Measurements from ENCODE around the gene TTN.

Gene TTN

DNA sequence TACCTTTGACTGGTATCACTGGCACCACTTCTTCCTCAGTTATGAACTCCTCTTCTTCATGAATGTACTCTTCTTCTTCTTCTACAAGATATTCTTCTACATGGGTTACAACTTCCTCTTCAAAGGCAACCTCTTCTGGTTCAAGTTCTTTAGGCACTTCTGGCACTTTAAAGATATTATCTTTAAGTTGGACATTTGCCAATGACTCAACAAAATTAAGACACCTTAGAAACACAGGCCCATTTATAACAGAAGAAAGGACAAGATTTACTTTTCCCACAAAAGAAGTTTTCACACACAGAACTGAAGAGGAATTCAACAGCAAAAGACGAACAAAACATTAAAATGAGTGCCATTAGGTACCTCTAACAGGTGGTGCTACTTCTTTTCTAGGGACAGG, 127.3 kb downstream of the TTN start:
- Histone ChIP-seq H4K20me1 (ENCODE audit: insufficient read depth, low read length) (no peaks in the 10 kb centered on the region), H3K36me3 (replicated peaks; ENCODE audit: low read depth, low read length) (no peaks in the 10 kb centered on the region), H3K79me2 (ENCODE audit: low read length) (no peaks in the 10 kb centered on the region), H3K27me3 (ENCODE audit: low read depth, low read length) (no peaks in the 10 kb centered on the region), H2AFZ (ENCODE audit: low read depth, low read length) (no peak overlapping the region), H3K27ac (ENCODE audit: low read length) (no peak overlapping the region), H3K9me3 (ENCODE audit: insufficient read depth, low read length) (no peaks in the 10 kb centered on the region), H3K4me1 (ENCODE audit: low read length) (peaks cover 6% of the 10 kb centered on the region; the same call in 1 of the 2 replicates), H3K4me2 (ENCODE audit: low read length) (no peak overlapping the region), H3K4me3 (ENCODE audit: low read length) (no peak overlapping the region), H3K9ac (ENCODE audit: low read length) (no peak overlapping the region)
- TF ChIP-seq EZH2phosphoT487 (IDR thresholded peaks at IDR 0.05; ENCODE audit: low read depth) (no peak), CTCF (IDR thresholded peaks at IDR 0.05; ENCODE audit: low read depth, low read length) (no peak)

DNA sequence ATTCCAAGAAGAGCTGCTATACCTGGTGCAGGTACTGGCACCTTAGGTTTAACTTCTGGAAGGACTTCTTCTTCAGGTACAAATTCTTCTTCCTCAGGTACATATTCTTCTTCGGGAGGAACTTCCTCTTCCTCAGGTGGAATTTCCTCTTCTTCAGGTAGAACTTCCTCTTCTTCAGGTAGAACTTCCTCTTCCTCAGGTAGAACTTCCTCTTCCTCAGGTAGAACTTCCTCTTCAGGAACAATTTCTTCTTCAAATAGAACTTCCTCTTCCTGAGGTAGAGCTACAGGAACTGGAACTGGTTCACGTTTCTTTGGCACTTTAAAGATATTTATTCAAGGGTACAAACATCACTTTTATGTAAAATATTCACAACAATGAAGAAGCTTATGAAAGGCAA, 129.6 kb downstream of the TTN start:
- Histone ChIP-seq H3K9me3 (ENCODE audit: insufficient read depth, low read length) (no peaks in the 10 kb centered on the region), H3K36me3 (replicated peaks; ENCODE audit: low read depth, low read length) (no peaks in the 10 kb centered on the region), H3K27me3 (ENCODE audit: low read depth, low read length) (no peaks in the 10 kb centered on the region), H2AFZ (ENCODE audit: low read depth, low read length) (no peak overlapping the region), H3K27ac (ENCODE audit: low read length) (no peak overlapping the region), H3K9ac (ENCODE audit: low read length) (no peak overlapping the region), H4K20me1 (ENCODE audit: insufficient read depth, low read length) (no peaks in the 10 kb centered on the region), H3K4me3 (ENCODE audit: low read length) (no peak overlapping the region), H3K4me2 (ENCODE audit: low read length) (no peak overlapping the region), H3K4me1 (ENCODE audit: low read length) (peaks cover 6% of the 10 kb centered on the region; the same call in 1 of the 2 replicates), H3K79me2 (ENCODE audit: low read length) (no peaks in the 10 kb centered on the region)
- TF ChIP-seq EZH2phosphoT487 (IDR thresholded peaks at IDR 0.05; ENCODE audit: low read depth) (no peak), CTCF (IDR thresholded peaks at IDR 0.05; ENCODE audit: low read depth, low read length) (no peak)

DNA sequence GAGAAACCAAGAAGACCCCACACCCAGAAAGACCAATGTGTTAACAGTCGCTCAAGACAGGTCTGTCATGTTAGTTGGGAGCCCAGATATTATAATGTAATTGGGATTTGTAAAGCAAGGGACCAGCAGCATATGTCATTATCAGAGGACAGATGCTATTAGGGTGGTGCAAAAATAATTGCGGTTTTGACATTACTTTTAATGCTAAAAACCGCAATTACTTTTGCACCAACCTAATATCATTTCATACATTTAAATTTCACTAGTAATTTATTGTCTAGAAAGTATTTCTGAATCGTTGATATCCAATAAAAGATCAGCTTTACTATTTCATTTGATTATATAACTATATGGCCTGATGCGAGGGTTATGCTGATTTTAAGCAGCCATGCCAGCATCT, 131.2 kb downstream of the TTN start:
- TF ChIP-seq EZH2phosphoT487 (IDR thresholded peaks at IDR 0.05; ENCODE audit: low read depth) = no peak
- TF ChIP-seq CTCF (IDR thresholded peaks at IDR 0.05; ENCODE audit: low read depth, low read length) = no peak
- no peak overlapping the region for H3K9ac ChIP-seq (ENCODE audit: low read length)
- no peaks in the 10 kb centered on the region for H4K20me1 ChIP-seq (ENCODE audit: insufficient read depth, low read length)
- no peak overlapping the region for H3K4me2 ChIP-seq (ENCODE audit: low read length)
- H3K4me1 ChIP-seq (ENCODE audit: low read length) = peaks cover 6% of the 10 kb centered on the region; the same call in 1 of the 2 replicates
- H3K27ac ChIP-seq (ENCODE audit: low read length) = no peak overlapping the region
- no peaks in the 10 kb centered on the region for H3K79me2 ChIP-seq (ENCODE audit: low read length)
- no peak overlapping the region for H2AFZ ChIP-seq (ENCODE audit: low read depth, low read length)
- H3K27me3 ChIP-seq (ENCODE audit: low read depth, low read length) = no peaks in the 10 kb centered on the region
- no peaks in the 10 kb centered on the region for H3K9me3 ChIP-seq (ENCODE audit: insufficient read depth, low read length)
- H3K36me3 ChIP-seq (replicated peaks; ENCODE audit: low read depth, low read length) = no peaks in the 10 kb centered on the region
- H3K4me3 ChIP-seq (ENCODE audit: low read length) = no peak overlapping the region

DNA sequence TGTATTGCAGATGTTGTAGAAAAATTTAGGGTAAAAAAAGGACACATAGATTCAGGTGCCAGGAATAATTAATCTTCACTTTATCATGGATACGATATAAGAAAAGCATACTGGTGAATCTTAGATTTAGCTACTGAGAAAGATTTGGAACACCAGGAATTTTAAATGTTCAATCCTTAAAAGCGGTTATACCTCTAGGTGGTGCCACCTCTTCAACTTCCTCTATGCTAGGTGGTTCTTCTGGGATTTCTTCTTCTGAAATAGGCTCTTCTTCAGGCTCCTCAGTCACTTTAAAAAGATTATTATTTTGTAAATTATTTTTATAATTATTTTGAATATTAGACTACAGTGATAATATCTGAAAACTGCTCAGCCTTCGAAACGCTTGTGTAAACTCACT, 133.1 kb downstream of the TTN start:
- no peaks in the 10 kb centered on the region for H3K27me3 ChIP-seq (ENCODE audit: low read depth, low read length)
- TF ChIP-seq CTCF (IDR thresholded peaks at IDR 0.05; ENCODE audit: low read depth, low read length) (peak; percentile 30), EZH2phosphoT487 (IDR thresholded peaks at IDR 0.05; ENCODE audit: low read depth) (no peak)
- H3K9ac ChIP-seq (ENCODE audit: low read length) = no peak overlapping the region
- H3K27ac ChIP-seq (ENCODE audit: low read length) = no peak overlapping the region
- no peaks in the 10 kb centered on the region for H3K36me3 ChIP-seq (replicated peaks; ENCODE audit: low read depth, low read length)
- H2AFZ ChIP-seq (ENCODE audit: low read depth, low read length) = no peak overlapping the region
- no peaks in the 10 kb centered on the region for H3K79me2 ChIP-seq (ENCODE audit: low read length)
- peaks cover 6% of the 10 kb centered on the region; the same call in 1 of the 2 replicates for H3K4me1 ChIP-seq (ENCODE audit: low read length)
- no peak overlapping the region for H3K4me2 ChIP-seq (ENCODE audit: low read length)
- no peaks in the 10 kb centered on the region for H3K9me3 ChIP-seq (ENCODE audit: insufficient read depth, low read length)
- no peaks in the 10 kb centered on the region for H4K20me1 ChIP-seq (ENCODE audit: insufficient read depth, low read length)
- H3K4me3 ChIP-seq (ENCODE audit: low read length) = no peak overlapping the region

Measured in OCI-LY3 (cell line).